TTC549 (cell line): ENCODE results near the gene PPP1R3D.
A peak's percentile ranks its signal among the peaks of the same experiment; 100 is the strongest.
"Not testable (repeated sequence)": the region's sequence is repeated elsewhere in the genome, so short reads cannot be mapped to it uniquely, and the experiment has no call there.

Experiments
- FAIRE-seq: peaks from 2 replicates; lab custom pipeline; 2012; peaks lifted over from hg19 to GRCh38; lab: Jason Lieb, UNC

PPP1R3D gene, protein sequence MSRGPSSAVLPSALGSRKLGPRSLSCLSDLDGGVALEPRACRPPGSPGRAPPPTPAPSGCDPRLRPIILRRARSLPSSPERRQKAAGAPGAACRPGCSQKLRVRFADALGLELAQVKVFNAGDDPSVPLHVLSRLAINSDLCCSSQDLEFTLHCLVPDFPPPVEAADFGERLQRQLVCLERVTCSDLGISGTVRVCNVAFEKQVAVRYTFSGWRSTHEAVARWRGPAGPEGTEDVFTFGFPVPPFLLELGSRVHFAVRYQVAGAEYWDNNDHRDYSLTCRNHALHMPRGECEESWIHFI

DNA sequence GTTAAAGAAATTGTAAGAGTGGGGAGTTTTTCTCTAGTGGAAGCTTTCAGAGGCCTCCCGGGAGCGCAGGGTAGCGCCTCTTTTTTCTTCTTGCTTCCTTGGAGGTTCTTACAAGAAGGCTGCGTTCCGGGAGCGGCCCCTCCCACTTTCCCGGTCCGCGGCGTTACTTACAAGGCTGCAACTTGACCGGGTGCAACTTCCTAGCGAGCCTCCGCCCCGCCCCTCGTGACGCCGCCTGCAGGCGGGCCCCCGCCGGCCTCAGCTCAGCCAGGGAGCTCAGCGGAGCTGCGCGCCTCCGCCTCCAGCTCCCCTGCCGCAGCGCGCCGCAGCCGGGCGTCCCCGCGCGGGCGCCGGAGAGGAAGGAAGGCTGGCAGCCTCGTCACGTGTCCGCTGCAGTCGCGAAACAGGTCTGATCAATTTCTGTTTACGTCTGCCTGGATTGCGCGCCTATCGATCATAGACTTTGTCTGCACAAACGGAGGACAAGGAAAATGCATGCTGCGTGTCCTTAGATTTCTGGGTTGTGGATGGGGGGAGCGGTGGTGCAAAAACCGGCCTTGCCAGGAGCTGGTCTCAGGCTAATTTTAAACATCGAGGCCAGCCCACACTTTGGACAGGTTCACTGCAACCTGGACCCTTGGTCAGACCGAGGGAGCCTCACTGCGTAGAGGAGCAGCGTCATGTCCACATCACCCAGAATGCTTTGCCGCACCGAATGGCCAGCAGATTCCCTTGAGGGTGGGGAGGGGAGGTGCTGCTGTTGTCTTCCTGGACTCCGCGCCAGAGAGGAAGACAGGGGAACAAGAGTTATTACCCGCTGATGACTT is at the start of gene PPP1R3D, which contains the start of gene FAM217B:
PPP1R3D (minus strand) TSS at position 177 of the 827 bp plus-strand sequence. CDS start 374 bp downstream, outside the sequence.
FAM217B (plus strand) TSS at position 261 of the 827 bp plus-strand sequence. CDS start 3,555 bp downstream, outside the sequence.
- FAIRE-seq: no peak

DNA sequence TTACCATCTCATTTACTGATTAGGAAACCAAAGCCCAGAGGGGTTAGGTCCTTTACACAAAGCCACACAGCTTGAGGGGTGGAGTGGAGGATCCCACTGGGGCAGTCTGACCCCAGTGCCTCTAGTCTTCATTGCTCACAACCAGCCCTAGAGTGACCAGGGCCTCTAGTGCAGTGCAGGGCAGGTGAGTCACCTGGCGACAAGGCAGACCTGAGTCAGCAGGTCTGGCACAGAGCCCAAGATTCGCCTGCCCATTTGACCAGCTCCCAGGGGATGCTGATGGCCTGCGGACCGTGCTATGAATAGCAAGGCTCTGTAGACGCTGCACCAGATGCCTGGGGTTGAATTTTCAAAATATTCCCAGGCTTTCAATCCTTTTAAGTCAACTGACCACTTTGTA is 48.0 kb upstream of the PPP1R3D start:
- no peak for FAIRE-seq

DNA sequence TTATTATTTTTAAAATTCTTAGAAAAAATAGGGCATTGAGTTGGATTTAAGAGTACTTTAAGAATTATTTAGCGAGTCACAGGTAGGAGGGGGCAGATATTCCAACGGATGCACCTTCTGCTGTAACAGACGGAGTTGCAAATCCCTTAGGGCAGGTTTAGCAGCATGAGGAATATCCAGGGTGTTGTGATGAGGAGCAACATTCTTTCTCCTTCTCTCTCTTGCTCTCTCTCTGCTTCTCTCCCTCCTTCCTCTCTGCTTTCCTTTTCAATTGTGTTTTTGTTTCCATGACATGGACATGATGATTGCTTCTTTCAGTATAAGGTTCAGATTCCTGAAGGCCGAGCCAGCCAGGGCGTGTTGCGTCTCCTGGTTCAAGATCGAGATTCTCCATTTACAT is 47.0 kb upstream of the PPP1R3D start:
- no peak for FAIRE-seq

DNA sequence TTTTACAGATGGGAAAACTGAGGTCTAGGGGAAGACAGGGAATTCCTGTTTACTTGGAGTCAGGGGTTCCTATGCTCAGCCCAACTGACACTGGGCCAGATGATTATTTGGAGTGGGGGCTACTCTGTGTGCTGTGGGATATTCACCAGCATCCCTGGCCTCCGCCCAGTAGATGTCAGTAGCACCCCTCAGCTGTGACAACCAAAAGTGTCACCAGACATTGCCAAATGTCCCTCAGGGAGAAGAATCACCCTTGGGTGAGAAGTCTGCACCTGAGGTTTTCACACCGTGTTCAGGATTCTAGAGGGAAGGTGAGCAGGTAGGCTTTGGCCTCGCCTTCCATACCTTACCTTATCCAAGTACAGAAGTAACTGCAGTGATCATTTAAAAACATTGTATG is 45.8 kb upstream of the PPP1R3D start:
- no peak for FAIRE-seq

DNA sequence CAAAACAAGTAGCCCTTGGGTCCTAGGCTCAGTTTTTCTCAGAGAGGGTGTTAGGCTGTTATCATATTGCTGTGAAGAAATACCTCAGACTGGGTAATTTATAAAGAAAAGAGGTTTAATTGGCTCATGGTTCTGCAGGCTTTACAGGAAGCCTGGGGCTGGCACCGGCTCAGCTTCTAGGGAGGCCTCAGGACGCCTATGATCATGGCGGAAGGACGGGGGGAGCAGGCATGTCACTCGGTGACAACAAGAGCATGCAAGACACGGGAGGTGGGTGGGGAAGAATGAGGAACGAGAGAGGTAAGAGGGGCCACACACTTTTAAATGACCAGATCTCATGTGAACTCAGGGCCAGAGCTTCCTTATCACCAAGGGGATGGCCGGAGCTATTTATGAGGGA is 45.1 kb upstream of the PPP1R3D start:
- FAIRE-seq: no peak

DNA sequence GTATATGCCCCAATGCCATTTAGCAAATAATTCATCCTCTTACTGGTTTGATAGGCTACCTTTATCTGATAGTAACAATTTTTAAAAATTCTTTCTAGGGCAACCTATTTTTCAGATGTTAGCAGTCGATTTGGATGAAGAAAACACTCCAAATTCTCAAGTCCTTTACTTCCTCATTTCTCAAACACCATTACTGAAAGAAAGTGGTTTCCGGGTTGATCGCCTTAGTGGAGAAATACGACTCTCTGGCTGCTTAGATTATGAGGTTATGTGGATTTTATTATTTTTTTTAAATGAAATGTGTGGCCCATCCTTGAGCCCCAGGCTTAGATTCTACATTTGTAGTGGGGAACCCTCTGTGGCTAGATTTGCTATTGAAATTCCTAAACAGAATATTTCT is 44.4 kb upstream of the PPP1R3D start:
- no peak for FAIRE-seq

DNA sequence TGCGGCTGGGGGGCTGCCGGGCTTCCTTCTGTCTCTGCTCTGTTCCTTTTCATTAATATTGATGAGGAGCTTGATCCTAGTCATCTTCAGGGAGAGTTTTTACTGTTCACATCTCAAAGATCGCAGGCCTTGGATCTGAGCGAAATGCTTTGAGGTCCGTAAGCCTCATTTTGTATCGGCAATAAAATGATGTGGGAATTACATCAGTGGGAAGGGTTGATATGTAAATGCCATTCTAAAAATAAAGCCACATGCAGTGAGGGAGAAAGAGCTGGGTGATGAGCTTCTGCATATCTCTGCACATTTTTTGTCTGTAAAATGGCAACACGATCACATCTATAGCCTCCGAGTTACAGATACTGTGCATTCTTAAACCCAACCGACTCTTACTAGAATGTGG is 43.0 kb upstream of the PPP1R3D start:
- no peak for FAIRE-seq

DNA sequence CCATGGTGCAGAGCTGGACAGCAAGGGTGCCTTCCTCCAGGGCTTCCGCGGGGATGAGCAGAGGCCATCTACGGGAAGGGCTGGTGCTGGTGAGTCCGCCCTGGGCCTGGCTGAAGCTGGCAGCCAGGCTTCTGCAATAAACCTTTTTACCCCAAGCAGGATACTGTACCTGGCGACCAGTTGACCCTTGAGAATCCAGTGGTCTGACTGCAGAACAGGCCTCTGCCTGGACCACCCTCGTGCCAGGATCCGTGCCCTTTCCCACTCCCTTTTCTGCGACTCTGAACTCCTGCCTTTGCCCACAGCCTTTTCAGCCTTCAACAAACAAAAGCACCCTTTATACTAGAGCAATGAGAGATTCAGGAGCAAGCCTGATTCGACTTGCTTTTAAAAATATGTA is 37.0 kb upstream of the PPP1R3D start:
- no peak for FAIRE-seq

DNA sequence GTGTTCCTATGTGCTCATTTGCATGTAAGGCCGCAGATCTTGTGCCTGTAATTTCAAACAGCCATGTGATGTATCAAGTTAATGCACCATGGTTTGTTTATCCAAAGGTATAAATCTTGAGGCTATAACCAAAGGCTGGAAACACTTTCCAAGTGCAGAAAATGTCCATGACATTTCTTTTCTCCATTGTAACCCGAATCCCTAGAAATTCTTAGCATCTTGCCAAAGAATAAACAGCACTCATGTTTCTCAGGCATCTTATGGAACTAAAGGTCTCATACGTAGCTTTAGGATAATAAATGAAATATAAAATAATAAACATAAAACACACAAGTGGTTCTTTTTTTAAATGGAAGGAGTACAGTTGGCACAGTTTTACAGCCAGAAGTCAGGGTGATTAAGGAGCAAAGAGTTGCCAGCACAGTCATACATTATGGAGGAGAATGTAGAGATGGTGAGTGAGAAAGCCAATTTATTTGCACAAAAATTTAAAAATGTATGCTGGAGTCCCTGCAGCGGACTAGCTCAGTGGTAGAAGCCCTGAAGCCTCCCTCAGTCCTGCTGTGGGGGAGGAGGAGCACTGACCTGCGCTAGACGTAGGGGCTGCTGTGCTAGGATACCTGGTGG is 36.2 kb upstream of the PPP1R3D start:
- FAIRE-seq: no peak

DNA sequence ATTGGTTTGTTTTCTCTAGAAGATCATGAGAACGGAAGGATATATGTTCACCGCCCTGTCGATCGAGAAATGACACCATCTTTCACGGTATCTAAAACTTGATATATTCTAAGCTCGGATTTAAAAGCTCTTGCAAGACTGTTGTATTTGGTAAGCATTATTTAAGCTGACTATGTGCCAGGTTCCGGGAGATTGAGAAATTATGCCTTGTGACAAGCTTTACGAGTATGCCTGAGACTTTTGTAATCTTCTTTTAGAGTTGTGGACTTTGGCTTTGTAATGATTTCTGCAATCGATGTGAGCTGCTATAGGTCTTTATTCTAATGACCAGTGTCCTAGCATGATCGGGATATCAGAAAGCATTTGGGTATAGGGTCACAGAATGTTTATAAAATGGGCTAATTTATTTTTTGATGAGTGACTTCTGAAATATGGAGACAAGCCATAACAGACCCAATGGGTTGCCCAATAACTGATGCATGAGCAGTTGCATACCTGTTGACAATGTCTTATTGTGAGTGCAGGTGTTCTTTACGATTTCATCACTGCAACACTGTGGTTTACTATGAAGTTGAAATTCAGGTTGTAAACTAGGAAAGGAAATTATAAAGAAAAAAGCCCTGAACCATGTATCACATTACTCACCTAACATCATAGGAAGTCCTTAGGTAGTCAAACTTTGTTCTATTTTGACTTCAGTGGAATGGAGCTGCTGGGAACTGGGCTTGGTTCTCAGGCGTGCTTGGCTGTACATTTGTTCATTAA is 32.1 kb upstream of the PPP1R3D start:
- FAIRE-seq: no peak

DNA sequence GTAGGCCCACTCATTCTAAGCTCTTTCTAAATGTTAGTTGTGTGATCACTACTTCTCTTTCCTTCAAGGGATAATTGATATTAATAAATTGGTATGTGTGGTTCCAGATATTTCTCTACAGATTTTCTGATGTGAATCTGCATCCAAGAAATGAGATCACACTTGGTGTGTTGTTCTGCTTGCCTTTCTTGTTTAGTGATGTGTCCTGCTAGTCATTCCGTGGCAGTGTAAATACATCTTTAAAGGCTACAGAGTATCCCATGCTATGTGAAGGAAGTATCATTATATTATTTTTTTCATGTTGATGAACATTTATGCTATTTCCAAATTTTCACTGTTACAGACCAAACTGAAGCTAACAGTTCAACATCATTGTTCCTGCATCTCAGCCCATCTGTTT is 31.3 kb upstream of the PPP1R3D start:
- FAIRE-seq: no peak

DNA sequence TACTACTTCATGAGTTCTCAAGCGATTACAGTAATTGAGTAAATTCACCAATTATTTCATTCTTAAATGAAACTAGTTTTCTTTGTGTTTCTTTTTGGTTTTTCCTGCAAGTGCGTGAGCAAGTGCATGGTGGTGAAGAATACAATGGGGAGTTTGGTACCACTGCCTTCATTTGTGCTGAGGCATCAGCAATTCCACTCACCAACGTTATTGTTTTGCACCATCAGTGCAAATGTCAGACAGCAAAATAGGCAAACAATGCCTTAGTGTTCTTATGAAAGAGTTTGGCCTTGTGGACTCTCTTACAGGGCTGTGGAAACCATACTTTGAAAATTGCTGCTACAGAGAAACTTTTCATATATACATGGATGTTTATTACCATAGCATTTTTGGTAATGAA is 26.3 kb upstream of the PPP1R3D start:
- FAIRE-seq: no peak

DNA sequence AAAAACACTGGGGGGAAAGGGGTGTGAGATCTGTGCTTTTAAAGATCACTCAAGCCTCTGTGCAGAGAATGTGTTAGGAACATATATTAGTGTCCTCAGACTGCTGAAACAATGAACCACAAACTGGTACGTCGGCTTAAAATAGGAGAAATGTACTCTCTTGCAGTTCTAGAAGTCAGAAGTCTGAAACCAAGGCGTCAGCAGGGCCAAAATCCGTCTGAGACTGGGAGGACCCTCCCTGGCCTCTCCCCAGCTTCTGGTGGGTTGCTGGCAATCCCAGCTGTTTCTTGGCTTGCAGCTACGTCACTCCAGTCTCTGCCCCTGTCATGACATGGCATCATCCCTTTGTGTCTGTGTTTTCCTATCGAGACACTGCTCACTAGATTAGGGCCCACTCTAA is 22.1 kb upstream of the PPP1R3D start:
- no peak for FAIRE-seq

DNA sequence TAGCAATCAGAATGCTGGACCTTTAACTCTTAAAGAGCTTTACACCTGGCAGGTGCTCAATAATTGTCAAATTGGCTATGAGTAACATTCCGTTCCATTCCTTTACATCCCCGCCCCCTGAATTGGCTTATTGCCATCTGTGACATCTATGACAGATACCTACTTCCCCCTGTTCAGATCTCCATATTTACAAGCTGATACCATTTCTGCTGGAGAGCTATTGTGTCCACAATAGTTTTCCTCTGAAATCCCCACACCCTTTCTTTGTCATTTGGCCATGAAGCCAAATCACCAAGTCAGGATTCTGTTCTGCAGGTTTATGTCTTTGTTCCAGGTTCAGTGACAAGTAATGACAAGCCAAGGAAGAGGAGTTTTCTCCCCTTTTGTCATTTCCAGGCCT is 21.3 kb upstream of the PPP1R3D start:
- FAIRE-seq: no peak

DNA sequence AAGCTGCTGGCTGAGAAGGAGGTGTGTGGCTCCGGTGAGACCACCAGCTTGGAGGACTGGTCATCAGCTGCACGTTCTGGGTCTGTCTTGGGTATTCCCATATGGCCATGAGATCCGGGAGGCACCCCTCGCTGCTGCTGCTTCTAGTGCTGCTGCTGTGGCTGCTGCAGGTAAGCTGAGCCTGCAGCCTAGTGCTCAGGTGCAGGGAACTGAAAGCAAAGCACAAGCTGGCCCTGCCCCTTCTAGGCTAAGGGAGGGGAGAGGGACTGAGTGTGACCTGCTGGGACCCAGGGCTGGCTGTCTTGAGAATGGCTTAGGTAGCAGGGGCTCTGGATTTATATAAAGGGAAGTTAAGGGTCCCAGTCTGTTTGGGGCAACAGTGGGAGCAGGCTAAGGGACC is 18.5 kb upstream of the PPP1R3D start:
- FAIRE-seq: no peak

DNA sequence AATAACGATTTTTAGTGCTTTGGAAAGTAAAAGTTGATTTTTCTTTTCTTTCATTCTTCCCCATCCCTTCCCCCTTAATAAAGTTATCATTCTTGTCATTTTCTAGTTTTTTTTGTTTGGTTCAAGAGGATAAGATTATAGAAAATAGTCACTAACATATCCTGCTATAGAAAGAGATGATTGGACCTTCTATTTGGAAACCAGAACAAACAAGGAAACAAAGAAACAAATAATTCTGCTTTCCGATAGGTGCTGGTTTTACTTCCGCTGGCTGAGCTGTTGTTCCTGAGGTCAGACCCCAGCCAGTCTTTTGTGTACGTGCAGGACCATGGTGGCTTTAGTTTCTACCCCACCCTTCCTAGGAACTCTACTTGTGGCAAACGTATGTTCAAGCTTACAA is 18.0 kb upstream of the PPP1R3D start, which contains the start of gene CDH26:
CDH26 (plus strand) TSS at position 301 of the 400 bp plus-strand sequence. CDS start 304 bp downstream, outside the sequence.
- no peak for FAIRE-seq

DNA sequence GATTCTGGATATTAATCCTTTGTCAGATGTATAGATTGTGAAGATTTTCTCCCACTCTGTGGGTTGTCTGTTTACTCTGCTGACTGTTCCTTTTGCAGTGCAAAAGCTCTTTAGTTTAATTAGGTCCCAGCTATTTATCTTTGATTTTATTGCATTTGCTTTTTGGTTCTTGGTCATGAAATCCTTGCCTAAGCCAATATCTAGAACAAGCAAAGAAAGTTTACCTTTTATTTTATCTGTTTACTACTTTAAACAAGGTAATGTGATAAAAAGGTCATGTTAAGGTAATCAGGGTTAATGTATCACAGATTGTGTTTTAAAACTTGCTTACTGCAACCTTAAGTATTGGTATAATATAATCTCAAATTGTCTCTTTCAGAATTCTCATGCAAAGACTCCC is 17.5 kb upstream of the PPP1R3D start:
- FAIRE-seq: not testable (repeated sequence)

DNA sequence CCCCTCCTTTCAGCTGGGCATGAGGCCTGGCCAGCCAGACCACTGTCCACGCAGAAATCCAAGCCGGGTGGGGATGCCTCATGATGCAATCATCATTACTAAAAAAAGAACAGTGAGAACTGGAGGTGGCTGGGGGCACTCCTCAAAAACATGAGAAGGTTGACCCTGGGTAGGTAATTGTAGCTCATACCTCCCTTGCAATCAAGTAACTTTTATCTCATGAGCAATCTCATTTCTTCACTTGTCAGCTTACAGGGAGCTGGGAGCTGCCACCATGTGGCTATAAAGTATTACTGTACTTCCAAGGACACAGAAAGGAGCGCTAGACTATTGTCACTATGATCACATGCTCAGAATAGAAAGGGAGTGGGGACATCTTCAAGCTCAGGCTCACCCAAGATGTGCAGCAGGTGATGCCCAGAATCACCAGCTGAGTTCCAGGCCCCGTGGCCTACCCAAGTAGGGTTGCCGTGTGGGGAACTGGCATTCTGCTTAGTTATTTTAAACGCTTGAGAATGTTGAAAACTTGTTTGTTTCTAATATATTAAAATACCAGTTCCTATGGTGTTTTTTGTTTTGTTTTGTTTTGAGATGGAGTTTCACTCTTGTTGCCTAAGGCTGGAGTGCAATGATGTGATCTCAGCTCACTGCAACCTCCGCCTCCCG is 15.2 kb upstream of the PPP1R3D start:
- no peak for FAIRE-seq

DNA sequence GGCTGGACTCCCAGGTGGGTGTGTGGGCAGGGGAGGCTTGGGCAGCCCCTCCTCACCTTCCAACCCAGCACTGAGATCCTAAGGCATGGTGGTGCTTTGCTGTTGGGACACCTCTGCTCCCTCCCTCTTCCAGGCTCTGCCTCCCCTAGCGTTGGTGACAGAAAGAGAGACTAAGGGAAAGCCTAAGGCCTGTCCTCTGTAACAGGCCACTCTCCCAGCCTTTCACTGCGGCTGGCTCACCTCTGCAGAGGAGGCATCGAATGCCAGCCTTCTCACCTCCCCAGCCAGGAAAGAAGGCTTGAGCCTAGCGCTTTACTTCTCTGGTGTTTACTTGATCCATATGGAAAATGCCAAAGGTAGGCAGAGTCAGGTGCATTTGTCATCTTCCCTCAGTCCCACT is 14.6 kb upstream of the PPP1R3D start:
- FAIRE-seq: no peak

DNA sequence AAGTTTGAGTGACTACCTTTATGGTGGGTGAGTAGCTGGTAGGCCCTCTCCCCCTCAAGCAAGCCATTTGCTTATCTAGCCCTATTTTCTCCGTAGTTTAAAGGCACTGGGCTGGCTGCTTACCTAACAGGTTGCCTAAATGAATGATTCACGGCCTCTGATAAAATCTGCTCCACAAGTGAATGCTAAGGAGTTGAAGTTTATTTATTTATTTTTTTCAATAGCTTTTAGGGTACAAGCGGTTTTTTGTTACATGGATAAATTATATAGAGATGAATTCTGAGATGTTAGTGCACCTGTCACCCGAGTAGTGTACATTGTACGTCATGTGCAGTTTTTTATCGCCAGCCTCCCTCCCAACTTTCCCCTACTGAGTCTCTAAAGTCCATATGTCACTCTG is 9.8 kb upstream of the PPP1R3D start:
- FAIRE-seq: no peak

DNA sequence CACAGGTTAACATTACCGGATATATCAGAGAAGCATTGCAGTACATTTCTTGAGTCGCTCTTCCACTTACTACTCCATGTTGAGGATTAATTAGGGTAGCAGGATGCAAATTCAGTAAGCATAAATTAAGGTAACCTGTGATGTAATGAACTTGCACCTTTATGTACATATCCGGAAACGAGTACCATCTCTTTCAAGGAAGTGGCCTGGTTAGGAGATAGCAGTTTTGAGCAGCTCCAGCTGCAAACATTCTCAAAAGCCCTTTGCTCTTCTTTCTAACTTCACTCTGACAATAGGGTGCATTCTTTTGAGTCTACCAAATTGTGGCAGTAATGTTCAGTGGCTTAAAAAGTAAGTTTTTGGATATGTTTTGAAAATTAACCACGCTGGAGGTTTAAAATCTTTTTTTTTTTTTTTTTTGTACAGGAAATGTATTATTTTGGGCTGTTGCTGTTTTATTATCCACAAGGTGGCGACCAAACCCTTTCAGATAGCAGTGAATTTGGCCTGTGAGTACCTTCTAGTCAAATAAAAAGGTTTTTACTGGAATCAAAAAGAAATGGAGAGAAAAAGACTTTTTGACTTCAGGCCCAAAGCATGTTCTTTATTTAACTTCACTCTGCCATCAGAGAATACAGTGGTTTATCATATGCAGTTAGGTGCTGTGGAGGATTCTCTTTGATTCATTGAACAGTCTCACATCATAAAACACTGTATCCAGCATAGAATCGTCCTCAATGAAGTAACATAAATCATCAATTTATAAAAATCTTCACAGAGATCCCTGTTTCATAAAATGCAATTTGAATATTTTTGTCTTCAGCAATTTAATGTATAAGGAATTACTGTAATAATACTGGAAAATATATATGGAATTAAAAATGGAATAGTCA is 9.0 kb upstream of the PPP1R3D start:
- FAIRE-seq: peak; percentile 49
